H9 (cell line): ENCODE measurements around the gene DCTN3. TPM values are rescaled to one million over a fixed set of nuclear protein-coding genes. Genes with fewer than 3 reads are reported as not detected.

ENCODE experiments used
- DNase-seq: peaks from one replicate; pipeline ENCODE4 v3.0.0-alpha.2; 2017
- H2AFZ ChIP-seq: one replicate; pipeline ENCODE4 v1.6.1; 2013; ENCODE audit warnings: mild to moderate bottlenecking, low read length, control low read depth, moderate library complexity
- H2AK5ac ChIP-seq: 2 replicates; pipeline ENCODE4 v1.6.1; 2013; ENCODE audit warnings: low read length, control low read depth, mixed read lengths; ENCODE audit not compliant: insufficient read length
- H2BK120ac ChIP-seq: one replicate; pipeline ENCODE4 v1.6.1; 2013; ENCODE audit warnings: low read depth, mild to moderate bottlenecking, low read length, control low read depth, inconsistent platforms; ENCODE audit not compliant: poor library complexity, severe bottlenecking
- H2BK12ac ChIP-seq: 2 replicates; pipeline ENCODE4 v1.6.1; 2013; ENCODE audit warnings: low read length, control low read depth, mixed read lengths, low read depth; ENCODE audit not compliant: insufficient read length
- H2BK15ac ChIP-seq: 2 replicates; pipeline ENCODE4 v1.6.1; 2013; ENCODE audit warnings: low read depth, low read length, control low read depth
- H2BK20ac ChIP-seq: one replicate; pipeline ENCODE4 v1.6.1; 2013; ENCODE audit warnings: low read depth, mild to moderate bottlenecking, low read length, control low read depth, inconsistent platforms; ENCODE audit not compliant: poor library complexity, severe bottlenecking
- H2BK5ac ChIP-seq: 2 replicates; pipeline ENCODE4 v1.6.1; 2013; ENCODE audit warnings: low read length, control low read depth, mixed read lengths; ENCODE audit not compliant: insufficient read length
- H3K14ac ChIP-seq: 2 replicates; pipeline ENCODE4 v1.6.1; 2013; ENCODE audit warnings: low read length, control low read depth; ENCODE audit not compliant: insufficient read depth
- H3K18ac ChIP-seq: 2 replicates; pipeline ENCODE4 v1.6.1; 2013; ENCODE audit warnings: low read depth, mild to moderate bottlenecking, mixed read lengths, low read length, control low read depth; ENCODE audit not compliant: insufficient read length
- H3K23ac ChIP-seq: 2 replicates; pipeline ENCODE4 v1.6.1; 2013; ENCODE audit warnings: low read length, control low read depth, mixed read lengths, low read depth; ENCODE audit not compliant: insufficient read length
- H3K23me2 ChIP-seq: 2 replicates; pipeline ENCODE4 v1.6.1; 2013; ENCODE audit warnings: low read depth, mild to moderate bottlenecking, mixed read lengths, low read length, control low read depth; ENCODE audit not compliant: insufficient read length, poor library complexity, severe bottlenecking
- H3K27ac ChIP-seq: 2 replicates; pipeline ENCODE4 v1.5.1; 2013; ENCODE audit warnings: low read length, control low read depth, mixed read lengths, low read depth; ENCODE audit not compliant: insufficient read length
- H3K27me3 ChIP-seq: 2 replicates; pipeline ENCODE4 v1.6.1; 2013; ENCODE audit warnings: low read length, control low read depth, inconsistent platforms; ENCODE audit not compliant: insufficient read depth
- H3K4ac ChIP-seq: 2 replicates; pipeline ENCODE4 v1.6.1; 2013; ENCODE audit warnings: low read depth, mild to moderate bottlenecking, control low read depth, inconsistent platforms, low read length, moderate library complexity
- H3K4me1 ChIP-seq: 2 replicates; pipeline ENCODE4 v1.6.1; 2013; ENCODE audit warnings: low read length, control low read depth, inconsistent platforms; ENCODE audit not compliant: insufficient read depth
- H3K4me2 ChIP-seq: 2 replicates; pipeline ENCODE4 v1.6.1; 2013; ENCODE audit warnings: low read length, control low read depth, mixed read lengths; ENCODE audit not compliant: insufficient read length, insufficient read depth
- H3K56ac ChIP-seq: 2 replicates; pipeline ENCODE4 v1.6.1; 2013; ENCODE audit warnings: low read depth, mild to moderate bottlenecking, mixed read lengths, low read length, control low read depth; ENCODE audit not compliant: insufficient read length
- H3K79me1 ChIP-seq: 2 replicates; pipeline ENCODE4 v1.6.1; 2013; ENCODE audit warnings: low read depth, mild to moderate bottlenecking, moderate library complexity, low read length, control low read depth, inconsistent platforms; ENCODE audit not compliant: insufficient read depth, poor library complexity, severe bottlenecking
- H3K79me2 ChIP-seq: 2 replicates; pipeline ENCODE4 v1.6.1; 2013; ENCODE audit warnings: low read length, control low read depth, inconsistent platforms; ENCODE audit not compliant: insufficient read depth
- H3K9ac ChIP-seq: 2 replicates; pipeline ENCODE4 v1.6.1; 2013; ENCODE audit warnings: low read length, control low read depth, mixed read lengths; ENCODE audit not compliant: insufficient read length; ENCODE audit errors: extremely low read depth
- H3K9me3 ChIP-seq: one replicate; pipeline ENCODE4 v1.6.1; 2013; ENCODE audit warnings: low read depth, low read length, inconsistent platforms; ENCODE audit not compliant: control insufficient read depth
- H3T11ph ChIP-seq: one replicate; pipeline ENCODE4 v1.6.1; 2013; ENCODE audit warnings: mild to moderate bottlenecking, low read length, control low read depth, inconsistent platforms
- H4K20me1 ChIP-seq: one replicate; pipeline ENCODE4 v1.6.1; 2013; ENCODE audit not compliant: control insufficient read depth, insufficient read length, insufficient read depth
- H4K5ac ChIP-seq: 2 replicates; pipeline ENCODE4 v1.6.1; 2013; ENCODE audit warnings: low read depth, mild to moderate bottlenecking, mixed read lengths, low read length, control low read depth; ENCODE audit not compliant: insufficient read length
- H4K8ac ChIP-seq: replicated peaks from 2 replicates; pipeline ENCODE4 v1.6.1; 2013; ENCODE audit warnings: low read length, control low read depth, mixed read lengths, low read depth; ENCODE audit not compliant: insufficient read length
- H4K91ac ChIP-seq: 2 replicates; pipeline ENCODE4 v1.6.1; 2013; ENCODE audit warnings: low read depth, mild to moderate bottlenecking, moderate library complexity, mixed read lengths, low read length, control low read depth; ENCODE audit not compliant: insufficient read length
- H3K27ac Mint-ChIP-seq, 3 experiments: 2 replicates in 2 of 3; 3 replicates in 1 of 3; pipeline ENCODE4 v1.8.0; 2020 to 2021; ENCODE audit warnings: mixed read lengths in 3 of 3, mild to moderate bottlenecking in 1 of 3, moderate library complexity in 1 of 3
- H3K27me3 Mint-ChIP-seq: 2 replicates; pipeline ENCODE4 v1.8.0; 2021; ENCODE audit warnings: low read depth, mild to moderate bottlenecking, moderate library complexity, mixed read lengths
- H3K36me3 Mint-ChIP-seq, 3 experiments: 2 replicates in 2 of 3; 3 replicates in 1 of 3; pipeline ENCODE4 v1.8.0; 2020 to 2021; ENCODE audit warnings: low read depth in 3 of 3, mixed read lengths in 3 of 3; ENCODE audit not compliant: insufficient read depth in 1 of 3
- H3K4me1 Mint-ChIP-seq, 2 experiments: 2 replicates each; pipeline ENCODE4 v1.8.0; 2020; ENCODE audit warnings: mixed read lengths in 2 of 2
- H3K4me3 Mint-ChIP-seq, 2 experiments: 2 replicates in 1 of 2; 3 replicates in 1 of 2; pipeline ENCODE4 v1.8.0; 2020 to 2021; ENCODE audit warnings: mild to moderate bottlenecking in 2 of 2, mixed read lengths in 2 of 2, moderate library complexity in 1 of 2
- H3K9me3 Mint-ChIP-seq, 2 experiments: 2 replicates in 1 of 2; 3 replicates in 1 of 2; pipeline ENCODE4 v1.8.0; 2020; ENCODE audit warnings: mild to moderate bottlenecking in 2 of 2, mixed read lengths in 2 of 2, moderate library complexity in 1 of 2
- CTCF ChIP-seq: fragments of 200-600 bp; sonication (generic); conservative IDR thresholded peaks from 3 replicates; pipeline ENCODE4 v1.8.0; 2021; ENCODE audit warnings: antibody characterized with exemption, mild to moderate bottlenecking
- WGBS: extraction: QIAGEN DNeasy Blood & Tissue Kit; methylation state at CpG from one replicate; pipeline ENCODE4 v1.1.7; 2013; ENCODE audit warnings: missing lambda C conversion rate, low lambda C conversion rate, mixed read lengths; ENCODE audit not compliant: insufficient read length; ENCODE audit errors: extremely low coverage; 5-methylcytosine and 5-hydroxymethylcytosine counted together
- total RNA-seq: library from RNA; stranded (reverse); gene quantifications from 2 replicates; pipeline ENCODE4 v1.2.1, GENCODE V29; 2021

DCTN3 gene
- total RNA-seq, 1 experiment from 2014 or later, result 40.0 TPM

GRCh38 chr9:34580358-34580757, 39.9 kb downstream of the DCTN3 start:
- no peak overlapping the region for H2AK5ac ChIP-seq
- no peak overlapping the region for H4K91ac ChIP-seq
- Mint-ChIP-seq H3K9me3 (peaks cover 0 to 5% of the 10 kb centered on the region in 2 experiments; a peak in 1 of 5 replicates), H3K4me1 (peaks cover 46 to 48% of the 10 kb centered on the region in 2 experiments), H3K27me3 (peaks cover 95% of the 10 kb centered on the region), H3K36me3 (no peaks in the 10 kb centered on the region), H3K27ac (no peak overlapping the region; a peak in 1 of 7 replicates), H3K4me3 (no peak overlapping the region; a peak in 1 of 5 replicates)
- peaks cover 13% of the 10 kb centered on the region for H3K4me1 ChIP-seq
- H2BK15ac ChIP-seq, result no peak overlapping the region
- no peaks in the 10 kb centered on the region for H3K9me3 ChIP-seq
- H3K27me3 ChIP-seq, result peaks cover 33% of the 10 kb centered on the region
- no peak overlapping the region for H2AFZ ChIP-seq
- H3K56ac ChIP-seq, result no peak overlapping the region
- H3K9ac ChIP-seq, result no peak overlapping the region
- no peak overlapping the region for H2BK120ac ChIP-seq
- no peaks in the 10 kb centered on the region for H3K79me2 ChIP-seq
- peaks cover 3% of the 10 kb centered on the region for H4K20me1 ChIP-seq
- TF ChIP-seq CTCF, result no peak
- no peak overlapping the region for H2BK20ac ChIP-seq
- no peaks in the 10 kb centered on the region for H3K79me1 ChIP-seq
- H3K23me2 ChIP-seq, result peaks cover 7% of the 10 kb centered on the region
- no peak overlapping the region for H2BK12ac ChIP-seq
- no CpG with 5 or more reads among the region's 8 CpGs for WGBS
- no peak overlapping the region for H3T11ph ChIP-seq
- no peak overlapping the region for H4K8ac ChIP-seq
- H3K14ac ChIP-seq, result no peak overlapping the region
- H2BK5ac ChIP-seq, result no peak overlapping the region
- H3K27ac ChIP-seq, result no peak overlapping the region
- H3K4me2 ChIP-seq, result no peak overlapping the region
- no peak overlapping the region for H3K23ac ChIP-seq
- no peak overlapping the region for H3K18ac ChIP-seq
- no peak for DNase-seq
- H3K4ac ChIP-seq, result no peak overlapping the region
- no peak overlapping the region for H4K5ac ChIP-seq
